GM12872 (cell line): Measurements from ENCODE around the gene PVALB.

Experiments
- TF ChIP-seq, protein P1 (sequence below): IDR thresholded peaks from 3 replicates; pipeline ENCODE4 v1.5.1; 2011; ENCODE audit warnings: low read depth, mild to moderate bottlenecking, low read length, moderate library complexity; ENCODE audit not compliant: insufficient read depth

Gene PVALB

DNA sequence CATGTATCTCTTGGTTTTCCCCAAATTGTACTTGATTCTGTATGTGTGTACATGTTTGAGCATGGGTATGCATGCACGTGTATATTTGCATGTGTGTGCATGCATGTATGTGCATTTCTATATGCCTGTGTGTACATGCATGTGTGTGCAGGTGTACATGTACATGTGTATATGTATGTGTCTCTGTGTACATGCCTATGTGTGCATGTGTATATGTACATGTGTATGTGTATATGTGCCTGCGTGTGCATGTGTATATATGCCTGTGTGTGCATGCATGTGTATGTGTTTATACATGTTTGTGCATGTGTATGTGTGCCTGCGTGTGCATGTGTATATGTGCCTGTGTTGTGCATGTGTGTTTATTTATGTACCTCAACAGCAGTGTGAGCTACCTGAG lies 38.6 kb upstream of the PVALB start:
- TF ChIP-seq, protein P1, sequence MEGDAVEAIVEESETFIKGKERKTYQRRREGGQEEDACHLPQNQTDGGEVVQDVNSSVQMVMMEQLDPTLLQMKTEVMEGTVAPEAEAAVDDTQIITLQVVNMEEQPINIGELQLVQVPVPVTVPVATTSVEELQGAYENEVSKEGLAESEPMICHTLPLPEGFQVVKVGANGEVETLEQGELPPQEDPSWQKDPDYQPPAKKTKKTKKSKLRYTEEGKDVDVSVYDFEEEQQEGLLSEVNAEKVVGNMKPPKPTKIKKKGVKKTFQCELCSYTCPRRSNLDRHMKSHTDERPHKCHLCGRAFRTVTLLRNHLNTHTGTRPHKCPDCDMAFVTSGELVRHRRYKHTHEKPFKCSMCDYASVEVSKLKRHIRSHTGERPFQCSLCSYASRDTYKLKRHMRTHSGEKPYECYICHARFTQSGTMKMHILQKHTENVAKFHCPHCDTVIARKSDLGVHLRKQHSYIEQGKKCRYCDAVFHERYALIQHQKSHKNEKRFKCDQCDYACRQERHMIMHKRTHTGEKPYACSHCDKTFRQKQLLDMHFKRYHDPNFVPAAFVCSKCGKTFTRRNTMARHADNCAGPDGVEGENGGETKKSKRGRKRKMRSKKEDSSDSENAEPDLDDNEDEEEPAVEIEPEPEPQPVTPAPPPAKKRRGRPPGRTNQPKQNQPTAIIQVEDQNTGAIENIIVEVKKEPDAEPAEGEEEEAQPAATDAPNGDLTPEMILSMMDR = no peak

DNA sequence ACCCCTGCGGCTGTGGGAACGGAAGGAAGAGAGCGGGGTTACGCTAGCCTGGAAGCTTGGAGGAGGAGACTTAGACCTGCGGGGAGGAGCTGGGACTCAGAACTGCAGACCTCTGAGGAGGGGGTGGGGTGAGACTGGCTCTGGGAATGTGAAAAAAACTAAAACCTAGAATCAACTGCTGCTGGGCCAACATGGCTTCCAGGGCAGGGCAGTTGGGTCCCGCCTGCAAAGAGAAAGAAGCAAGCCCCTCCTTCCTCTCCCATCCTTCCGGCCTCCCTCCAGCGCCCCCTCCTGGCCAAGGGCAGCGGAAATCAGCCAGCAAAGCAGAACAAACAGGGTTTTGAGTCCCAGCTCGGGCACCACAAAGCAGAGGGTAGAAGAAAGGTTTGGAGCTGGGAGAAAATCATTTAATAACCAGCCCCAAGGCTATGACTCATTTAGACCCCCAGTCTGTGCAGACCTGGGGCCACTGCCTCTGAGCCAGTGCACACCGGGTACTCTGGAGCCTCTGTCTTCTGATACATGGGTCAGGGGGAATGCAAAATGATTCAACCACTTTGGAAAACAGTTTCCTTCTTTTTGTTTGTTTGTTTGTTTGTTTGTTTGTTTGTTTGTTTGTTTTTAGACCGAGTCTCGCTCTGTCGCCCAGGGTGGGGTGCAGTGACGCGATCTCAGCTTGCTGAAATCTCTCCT lies 36.7 kb upstream of the PVALB start:
- TF ChIP-seq, protein P1 = peak; percentile 85

GRCh38 chr22:36852056-36852973 lies 35.5 kb upstream of the PVALB start:
- TF ChIP-seq, protein P1 = 0 out of 3 replicates have a peak, but pooled peaks have one; percentile 4

GRCh38 chr22:36850682-36851081 lies 33.8 kb upstream of the PVALB start:
- TF ChIP-seq, protein P1 = no peak

DNA sequence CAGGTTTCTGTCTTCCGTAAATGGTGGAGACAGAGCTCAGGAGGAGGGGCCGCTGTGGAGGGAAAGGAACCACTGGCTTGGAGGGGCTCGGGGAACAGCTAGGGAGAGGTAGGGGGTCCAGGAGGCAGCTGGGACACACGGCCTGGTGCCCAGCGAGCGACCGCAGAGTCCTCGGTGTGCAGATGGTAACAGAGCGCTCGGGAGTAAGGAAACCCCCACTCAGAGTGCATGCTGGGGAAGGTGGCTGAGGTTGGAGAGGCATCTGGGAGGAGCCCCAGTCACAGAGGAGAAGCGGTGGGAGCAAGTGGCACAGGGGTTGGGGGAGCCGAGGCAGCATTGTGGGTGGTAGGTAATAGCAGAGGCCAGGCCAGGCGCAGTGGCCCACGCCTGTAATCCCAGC lies 33.2 kb upstream of the PVALB start:
- TF ChIP-seq, protein P1 = no peak

GRCh38 chr22:36846949-36847348 lies 30.1 kb upstream of the PVALB start:
- TF ChIP-seq, protein P1 = no peak

DNA sequence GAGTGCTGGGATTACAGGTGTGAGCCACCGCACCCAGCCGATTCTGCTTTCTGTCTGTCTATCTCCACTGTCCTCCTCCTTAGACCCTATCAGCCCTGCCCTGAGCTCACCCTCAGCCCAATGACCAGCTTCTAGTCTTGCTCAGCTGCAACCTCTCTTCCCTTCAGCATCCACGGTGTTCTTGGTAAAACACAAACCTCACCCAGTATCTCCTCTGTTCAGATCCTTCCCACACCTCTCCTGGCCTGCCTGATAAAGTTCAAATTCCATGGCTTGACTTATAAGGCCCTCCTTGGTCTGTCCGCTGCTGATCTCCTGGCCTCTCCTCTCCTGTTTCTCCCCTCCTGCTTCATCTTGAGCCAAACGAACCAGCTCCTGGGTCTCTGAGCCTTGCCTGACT lies 29.4 kb upstream of the PVALB start:
- TF ChIP-seq, protein P1 = no peak
